Endothelial cell of hepatic sinusoid (primary cell): Measurements from ENCODE around the gene RAPGEF6.

Source experiments
- in situ Hi-C: cut with HindIII; loops from 2 replicates; pipeline ENCODE4 v1.10.0; 2017; ENCODE audit warnings: low sequenced_read_pairs

The RAPGEF6 gene

GRCh38 chr5:131609774-131610173 lies 25.3 kb downstream of the RAPGEF6 start:
- in situ Hi-C loops: no loop called here

- in situ Hi-C loops: no loop called here
Measured at GRCh38 chr5:131608597-131608996, 26.4 kb downstream of the RAPGEF6 start.

- in situ Hi-C loops: no loop called here
Measured at GRCh38 chr5:131607903-131608540, 27.0 kb downstream of the RAPGEF6 start.

GRCh38 chr5:131607418-131607817 lies 27.6 kb downstream of the RAPGEF6 start:
- in situ Hi-C loops: no loop called here

GRCh38 chr5:131605086-131605485 lies 29.9 kb downstream of the RAPGEF6 start:
- in situ Hi-C loops: no loop called here

GRCh38 chr5:131595088-131596033 lies 39.7 kb downstream of the RAPGEF6 start:
- in situ Hi-C loops: loop anchor here (25.0 kb wide), 1 partner anchor 417 kb away; the partner anchor contains the start of gene ACSL6

GRCh38 chr5:131593921-131594320 lies 41.1 kb downstream of the RAPGEF6 start:
- in situ Hi-C loops: loop anchor here (5.0 to 25.0 kb wide), 2 partner anchors 68 to 418 kb away; partner anchors contain the start of gene ACSL6

- in situ Hi-C loops: loop anchor here (5.0 to 25.0 kb wide), 2 partner anchors 69 to 419 kb away; partner anchors contain the start of gene ACSL6
Measured at GRCh38 chr5:131593436-131593835, 41.6 kb downstream of the RAPGEF6 start.

GRCh38 chr5:131589510-131590348 lies 45.3 kb downstream of the RAPGEF6 start:
- in situ Hi-C loops: loop anchor here (5.0 to 25.0 kb wide), 2 partner anchors 73 to 423 kb away; partner anchors contain the start of gene ACSL6

GRCh38 chr5:131587541-131587940 lies 47.5 kb downstream of the RAPGEF6 start:
- in situ Hi-C loops: loop anchor here (25.0 kb wide), 1 partner anchor 425 kb away; the partner anchor contains the start of gene ACSL6

GRCh38 chr5:131581702-131582101 lies 53.3 kb downstream of the RAPGEF6 start:
- in situ Hi-C loops: loop anchor here (25.0 kb wide), 1 partner anchor 431 kb away; the partner anchor contains the start of gene ACSL6

- in situ Hi-C loops: loop anchor here (25.0 kb wide), 1 partner anchor 432 kb away; the partner anchor contains the start of gene ACSL6
Measured at GRCh38 chr5:131579917-131580671, 54.9 kb downstream of the RAPGEF6 start.

- in situ Hi-C loops: loop anchor here (25.0 kb wide), 1 partner anchor 437 kb away; the partner anchor contains the start of gene ACSL6
Measured at GRCh38 chr5:131575660-131576227, 59.3 kb downstream of the RAPGEF6 start.

GRCh38 chr5:131571669-131572168 lies 63.3 kb downstream of the RAPGEF6 start:
- in situ Hi-C loops: no loop called here

GRCh38 chr5:131570757-131571156 lies 64.3 kb downstream of the RAPGEF6 start:
- in situ Hi-C loops: no loop called here

- in situ Hi-C loops: no loop called here
Measured at GRCh38 chr5:131564229-131564652, 70.8 kb downstream of the RAPGEF6 start.

- in situ Hi-C loops: no loop called here
Measured at GRCh38 chr5:131563434-131564228, 71.4 kb downstream of the RAPGEF6 start.

GRCh38 chr5:131550606-131551005 lies 84.4 kb downstream of the RAPGEF6 start:
- in situ Hi-C loops: no loop called here
